H1 (cell line): ENCODE results near the gene MMP25. TPM values are rescaled to one million over a fixed set of nuclear protein-coding genes. Genes with fewer than 3 reads are reported as not detected.

Source experiments
- CHD7 ChIP-seq: fragments of 300-600 bp; sonication (generic); IDR thresholded peaks from 2 replicates; pipeline ENCODE4 v1.7.1; 2012; ENCODE audit warnings: low read length, moderate library complexity, mild to moderate bottlenecking, inconsistent platforms; ENCODE audit not compliant: insufficient replicate concordance
- CTCF ChIP-seq, 3 experiments: IDR thresholded peaks; 1 replicate in 2 of 3; 2 replicates in 1 of 3; pipeline versions ENCODE4 v1.5.1 to v1.6.1; 2011; ENCODE audit warnings: low read length in 3 of 3, mild to moderate bottlenecking in 3 of 3, inconsistent platforms in 2 of 3, low read depth in 1 of 3, moderate library complexity in 1 of 3; ENCODE audit not compliant: insufficient read depth in 1 of 3; ENCODE audit errors: control extremely low read depth in 1 of 3
- HDAC2 ChIP-seq, 2 experiments: fragments of 300-600 bp in 1 of 2; sonication (generic) in 1 of 2; IDR thresholded peaks; 2 replicates each; pipeline ENCODE4 v1.6.1; 2011 to 2012; ENCODE audit warnings: low read depth in 2 of 2, low read length in 2 of 2, mild to moderate bottlenecking in 2 of 2, moderate library complexity in 2 of 2, borderline replicate concordance in 1 of 2, inconsistent platforms in 1 of 2
- JUN ChIP-seq: IDR thresholded peaks from 2 replicates; pipeline ENCODE4 v1.6.1; 2011; ENCODE audit warnings: low read depth, mild to moderate bottlenecking, improper control_type of control experiment, low read length
- POU5F1 ChIP-seq: IDR thresholded peaks from 2 replicates; pipeline ENCODE4 v1.6.1; 2011; ENCODE audit warnings: low read depth, mild to moderate bottlenecking, low read length, moderate library complexity
- polyA plus RNA-seq, 7 experiments: library from polyadenylated mRNA; depleted of rRNA in 3 of 7; stranded (reverse) in 5 of 7; unstranded in 2 of 7; fragments of >200 nt in 5 of 7; fragments of 200-250 nt in 2 of 7; gene quantifications; 1 replicate in 5 of 7; 2 replicates in 1 of 7; 4 replicates in 1 of 7; pipeline versions ENCODE4 v1.2.1 to v1.2.3, GENCODE V29; 2011 to 2013; ENCODE audit warnings: missing spikeins in 2 of 7, mixed read lengths in 2 of 7
- total RNA-seq: library from RNA; stranded (reverse); fragmentation: NEBNext Ultra II Directional; extraction: Animal tissue kit (Norgen Biotek cat#: 25700); gene quantifications from 2 replicates; pipeline ENCODE4 v1.2.1, GENCODE V29; 2021

Gene MMP25
- total and polyA plus RNA-seq, 2 of the 8 experiments (the other 6 are each of a cell fraction or from before 2014, with no cell fraction given), result 7.7 to 26.7 TPM

GRCh38 chr16:3021449-3022207 lies 24.7 kb upstream of the MMP25 start (continued):
- no peak for TF ChIP-seq JUN
- no peak for TF ChIP-seq CHD7
- no peak for TF ChIP-seq HDAC2 (IDR thresholded peaks at IDR 0.05; ENCODE audit: borderline replicate concordance in 1 of 2, low read depth in 2 of 2, low read length in 2 of 2)
- TF ChIP-seq POU5F1, result no peak
- peak; percentile 57 to 76 (median 64) for TF ChIP-seq CTCF (IDR thresholded peaks at IDR 0.05; ENCODE audit: control extremely low read depth in 1 of 3, insufficient read depth in 1 of 3, low read depth in 1 of 3, low read length in 3 of 3)
- TF ChIP-seq, all 59 proteins: peak for 14
